Prostate gland (tissue), 2 donors: ENCODE measurements around the gene ITGA4.

Source experiments
- POLR2A ChIP-seq: fragments of 450-650 bp; IDR thresholded peaks from one replicate; pipeline ENCODE4 v1.6.1; 2016; ENCODE audit warnings: antibody characterized with exemption, mild to moderate bottlenecking
- TF ChIP-seq, protein P1 (sequence below), 4 experiments: fragments of 200-600 bp in 2 of 4; fragments of 450-650 bp in 2 of 4; sonication (generic) in 2 of 4; IDR thresholded peaks; 1 replicate in 3 of 4; 2 replicates in 1 of 4; pipeline ENCODE4 v1.5.1; 2016 to 2019; ENCODE audit warnings: antibody characterized with exemption in 4 of 4, mild to moderate bottlenecking in 2 of 4, moderate library complexity in 2 of 4

- TF ChIP-seq, protein P1, sequence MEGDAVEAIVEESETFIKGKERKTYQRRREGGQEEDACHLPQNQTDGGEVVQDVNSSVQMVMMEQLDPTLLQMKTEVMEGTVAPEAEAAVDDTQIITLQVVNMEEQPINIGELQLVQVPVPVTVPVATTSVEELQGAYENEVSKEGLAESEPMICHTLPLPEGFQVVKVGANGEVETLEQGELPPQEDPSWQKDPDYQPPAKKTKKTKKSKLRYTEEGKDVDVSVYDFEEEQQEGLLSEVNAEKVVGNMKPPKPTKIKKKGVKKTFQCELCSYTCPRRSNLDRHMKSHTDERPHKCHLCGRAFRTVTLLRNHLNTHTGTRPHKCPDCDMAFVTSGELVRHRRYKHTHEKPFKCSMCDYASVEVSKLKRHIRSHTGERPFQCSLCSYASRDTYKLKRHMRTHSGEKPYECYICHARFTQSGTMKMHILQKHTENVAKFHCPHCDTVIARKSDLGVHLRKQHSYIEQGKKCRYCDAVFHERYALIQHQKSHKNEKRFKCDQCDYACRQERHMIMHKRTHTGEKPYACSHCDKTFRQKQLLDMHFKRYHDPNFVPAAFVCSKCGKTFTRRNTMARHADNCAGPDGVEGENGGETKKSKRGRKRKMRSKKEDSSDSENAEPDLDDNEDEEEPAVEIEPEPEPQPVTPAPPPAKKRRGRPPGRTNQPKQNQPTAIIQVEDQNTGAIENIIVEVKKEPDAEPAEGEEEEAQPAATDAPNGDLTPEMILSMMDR (IDR thresholded peaks at IDR 0.05), result no peak
- no peak for TF ChIP-seq POLR2A
Observed at GRCh38 chr2:181517685-181518301, 60.6 kb downstream of the ITGA4 start.
